T-helper 1 cell treated with Interleukin-12 subunit alpha and Interleukin-12 subunit beta and Interleukin-4 antibody, amounts not matched to agents 30 ng/mL and 1 ng/mL, for 36 hours (primary cell): ENCODE data around the gene REP15. TPM values are rescaled to one million over a fixed set of nuclear protein-coding genes. Genes with fewer than 3 reads are reported as not detected.

Source experiments
- total RNA-seq: library from RNA; stranded (reverse); gene quantifications from 2 replicates; pipeline ENCODE4 v1.2.3, GENCODE V29; 2022

The REP15 gene
- total RNA-seq, 1 donor from 2014 or later = 1.8 TPM

Other genes starting within 250 kb of the REP15 start
- 1.4 and 1.8 TPM in 2 replicates for gene SMCO2, start 249.7 kb upstream of the REP15 start, total RNA-seq
- gene PPFIBP1, start 172.2 kb upstream of the REP15 start, total RNA-seq = 49.6 and 53.4 TPM in 2 replicates
- 38.2 and 39.0 TPM in 2 replicates for gene MRPS35, start 14.4 kb downstream of the REP15 start, total RNA-seq
- gene KLHL42, start 83.8 kb downstream of the REP15 start, total RNA-seq = 17.5 and 20.5 TPM in 2 replicates
- gene MANSC4, start 83.8 kb downstream of the REP15 start, total RNA-seq = not detected in 2 replicates